GM10847 (cell line): ENCODE measurements around the gene COL28A1.

Source experiments
- POLR2A ChIP-seq: IDR thresholded peaks from 2 replicates; pipeline ENCODE4 v1.6.1; 2011; ENCODE audit not compliant: insufficient read length; ENCODE audit errors: extremely low read depth

The COL28A1 gene

GRCh38 chr7:7476381-7476780 lies 59.3 kb downstream of the COL28A1 start:
- TF ChIP-seq POLR2A: no peak

- no peak for TF ChIP-seq POLR2A
Observed at GRCh38 chr7:7475601-7476000, 60.1 kb downstream of the COL28A1 start.

- no peak for TF ChIP-seq POLR2A
Observed at GRCh38 chr7:7474436-7474835, 61.2 kb downstream of the COL28A1 start.

DNA sequence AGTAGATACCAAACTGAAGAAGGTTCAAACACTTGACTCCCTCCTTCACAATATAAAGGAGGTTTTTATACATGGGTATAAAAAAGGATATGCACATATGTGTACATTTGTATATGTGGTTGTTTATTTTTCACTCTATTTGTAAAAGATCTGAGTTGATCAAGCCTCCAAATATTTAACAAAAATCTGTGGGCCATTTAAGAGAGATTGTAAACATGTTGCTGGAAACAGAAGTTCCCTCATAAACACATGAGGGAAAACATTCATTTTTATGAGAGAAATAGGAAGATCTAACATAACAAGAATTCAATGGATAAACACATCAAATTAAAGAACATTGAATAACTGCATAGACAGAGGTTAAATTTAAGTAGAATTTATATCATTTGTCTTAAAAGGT lies 81.7 kb downstream of the COL28A1 start:
- no peak for TF ChIP-seq POLR2A

DNA sequence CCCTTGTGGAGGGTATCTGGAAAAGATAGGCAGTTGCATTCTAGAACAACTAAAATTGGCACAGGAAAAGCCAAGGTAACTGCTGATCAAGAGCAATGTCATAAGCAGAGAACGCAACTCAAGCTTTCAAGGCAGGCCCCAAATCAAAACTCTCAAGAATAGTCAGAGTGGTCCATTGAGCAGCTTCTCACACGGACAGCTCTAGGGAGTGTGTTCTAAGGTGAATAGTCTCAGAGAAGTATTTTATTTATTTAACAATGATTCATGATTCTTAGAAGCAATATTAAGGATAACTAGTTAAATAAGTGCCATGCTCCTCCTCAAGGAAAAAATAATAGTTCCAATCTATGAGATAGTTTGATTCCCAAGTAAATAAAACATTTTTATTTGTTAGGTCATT lies 83.0 kb downstream of the COL28A1 start:
- TF ChIP-seq POLR2A: no peak

- TF ChIP-seq POLR2A: no peak
Observed at GRCh38 chr7:7452119-7452518, 83.6 kb downstream of the COL28A1 start.

GRCh38 chr7:7449055-7449454 lies 86.6 kb downstream of the COL28A1 start:
- TF ChIP-seq POLR2A: no peak

GRCh38 chr7:7446616-7447015 lies 89.1 kb downstream of the COL28A1 start:
- no peak for TF ChIP-seq POLR2A

GRCh38 chr7:7443806-7444350 lies 91.8 kb downstream of the COL28A1 start:
- no peak for TF ChIP-seq POLR2A

DNA sequence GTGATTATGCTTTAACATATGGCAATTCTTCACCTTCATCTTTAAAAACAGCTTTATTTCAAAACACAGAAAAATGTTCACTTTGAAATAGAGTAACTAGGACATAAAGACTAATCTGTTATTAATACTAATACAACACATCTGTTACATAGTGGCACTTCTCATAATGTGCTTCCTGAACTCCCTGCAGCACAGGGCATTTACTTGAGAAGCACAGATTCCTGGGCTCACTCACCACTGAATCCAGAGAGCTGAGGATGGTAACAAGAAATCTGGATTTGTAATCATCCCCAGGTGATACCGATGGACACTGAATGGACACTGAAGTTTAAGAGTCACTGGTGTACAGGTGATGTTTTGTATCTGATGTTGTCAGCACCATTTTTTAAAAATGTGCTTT lies 96.1 kb downstream of the COL28A1 start:
- no peak for TF ChIP-seq POLR2A

- no peak for TF ChIP-seq POLR2A
Observed at GRCh38 chr7:7438851-7439250, 96.8 kb downstream of the COL28A1 start.

- TF ChIP-seq POLR2A: no peak
Observed at GRCh38 chr7:7435978-7436377, 99.7 kb downstream of the COL28A1 start.

- no peak for TF ChIP-seq POLR2A
Observed at GRCh38 chr7:7434329-7434728, 101.3 kb downstream of the COL28A1 start.

DNA sequence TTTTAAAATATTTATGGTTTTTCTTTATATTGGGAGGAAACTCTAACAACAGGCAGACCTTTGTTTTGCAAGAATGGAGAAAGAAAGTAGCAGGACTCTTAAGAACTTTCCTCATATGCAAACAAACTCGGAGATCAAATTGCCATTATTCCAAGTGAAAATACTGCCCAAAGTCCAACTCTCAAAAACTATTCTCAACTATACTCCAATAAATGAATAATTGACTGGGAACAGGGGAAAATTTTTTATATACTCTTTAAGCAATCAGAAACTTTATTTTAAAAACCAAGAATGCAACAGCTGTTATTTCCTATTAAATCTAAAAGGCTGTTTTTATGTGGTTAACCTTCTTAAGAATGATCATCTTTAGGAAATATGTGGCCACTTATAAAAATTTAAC lies 101.9 kb downstream of the COL28A1 start:
- TF ChIP-seq POLR2A: no peak

GRCh38 chr7:7432979-7433378 lies 102.7 kb downstream of the COL28A1 start:
- no peak for TF ChIP-seq POLR2A

- TF ChIP-seq POLR2A: no peak
Observed at GRCh38 chr7:7428806-7429205, 106.9 kb downstream of the COL28A1 start.

- TF ChIP-seq POLR2A: no peak
Observed at GRCh38 chr7:7427363-7427762, 108.3 kb downstream of the COL28A1 start.

DNA sequence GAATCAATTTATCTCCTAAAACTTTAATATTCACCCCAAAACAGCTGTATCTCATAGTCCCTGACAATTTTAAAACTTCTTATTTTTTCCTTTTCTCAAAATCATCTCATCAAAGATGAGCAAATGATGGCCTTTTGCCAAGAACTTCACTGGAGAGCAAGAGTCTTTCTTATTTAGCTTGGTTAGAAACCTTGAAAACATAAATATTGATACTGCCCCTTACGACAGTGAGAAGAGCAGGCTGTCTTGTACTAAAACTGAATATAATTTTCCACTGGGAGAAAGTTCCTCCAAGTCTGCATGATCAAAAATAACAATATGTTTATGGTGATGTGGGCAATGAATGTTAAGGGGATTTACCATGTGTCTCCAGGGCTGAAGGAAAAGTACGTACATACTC lies 109.0 kb downstream of the COL28A1 start:
- TF ChIP-seq POLR2A: no peak
